Subcutaneous adipose tissue (tissue), 4 donors: ENCODE measurements around the gene FDPS. TPM values are rescaled to one million over a fixed set of nuclear protein-coding genes. Genes with fewer than 3 reads are reported as not detected.

Experiments
- CTCF ChIP-seq: fragments of 450-650 bp; IDR thresholded peaks from one replicate; pipeline ENCODE4 v1.5.1; 2016; ENCODE audit warnings: low read depth, mild to moderate bottlenecking, control low read depth, antibody characterized with exemption, moderate library complexity
- total RNA-seq, 4 donors: library from RNA; depleted of rRNA; stranded (reverse); fragments of >200 nt; gene quantifications; one replicate each; pipeline ENCODE4 v1.1.0, GENCODE V29; 2016

FDPS gene
- total RNA-seq, 4 donors from 2014 or later = 54.0 to 105 (median 81.6) TPM

GRCh38 chr1:155268630-155269029, 40.0 kb upstream of the FDPS start:
- TF ChIP-seq CTCF = no peak

- no peak for TF ChIP-seq CTCF
Measured at GRCh38 chr1:155269381-155269780, 39.3 kb upstream of the FDPS start.

GRCh38 chr1:155272466-155273342, 36.0 kb upstream of the FDPS start:
- TF ChIP-seq CTCF = no peak

- TF ChIP-seq CTCF = no peak
Measured at GRCh38 chr1:155273343-155274245, 35.1 kb upstream of the FDPS start, which contains the start of gene CLK2. Gene CLK2 (minus strand): TSS chr1:155273504. CDS start chr1:155270977, 2,527 bp downstream.

GRCh38 chr1:155277070-155277901, 31.4 kb upstream of the FDPS start, which contains the start of gene HCN3:
Gene HCN3 (plus strand): TSS chr1:155277463. CDS start chr1:155277591, 128 bp downstream.
- no peak for TF ChIP-seq CTCF

- no peak for TF ChIP-seq CTCF
Measured at GRCh38 chr1:155277902-155278688, 30.6 kb upstream of the FDPS start.
